ENCODE results near the gene HOXA5. TPM values are rescaled to one million over a fixed set of nuclear protein-coding genes. Genes with fewer than 3 reads are reported as not detected.

Gene HOXA5
- total RNA-seq, 1 experiment from 2014 or later = 6.7 TPM

DNA sequence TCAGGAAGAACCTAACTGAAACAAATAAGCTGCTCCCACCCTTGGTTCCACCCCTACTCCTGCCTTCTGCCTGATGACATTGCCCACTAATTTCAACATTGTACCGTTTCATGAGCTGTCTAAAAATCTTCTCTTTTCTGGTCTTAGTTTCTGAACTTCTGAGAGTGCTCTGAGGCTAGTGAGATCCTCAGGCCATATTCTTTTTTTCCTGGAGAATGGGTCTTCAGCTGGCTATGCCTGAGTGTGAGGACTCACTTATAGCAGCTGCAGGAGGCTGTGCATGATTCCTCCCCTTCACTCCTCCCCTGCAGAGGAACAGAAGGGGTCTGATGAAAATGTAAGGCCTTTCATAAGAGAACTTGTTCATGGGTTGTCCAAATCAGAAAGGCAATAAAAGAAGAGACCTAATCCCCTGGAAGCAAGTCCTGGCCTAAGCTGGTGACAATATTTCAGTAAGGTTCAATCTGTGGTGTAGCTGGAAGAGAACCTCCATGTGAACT lies 24.0 kb downstream of the HOXA5 start:
- ATAC-seq (no peak), DNase-seq (ENCODE audit: low read depth, low spot score) (no peak)
- peak overlapping the region; percentile 24; the same call in 1 of the 2 replicates for H3K4me2 ChIP-seq (ENCODE audit: low read length)
- no peak overlapping the region for H3K4me3 ChIP-seq (replicated peaks in 1 of 2; ENCODE audit: low read depth in 1 of 2, low read length in 2 of 2)
- H2AFZ ChIP-seq (ENCODE audit: low read depth, low read length, poor library complexity, severe bottlenecking) = no peak overlapping the region
- TF ChIP-seq ELF1 (IDR thresholded peaks at IDR 0.05; ENCODE audit: borderline replicate concordance, low read depth) = no peak
- TF ChIP-seq POLR2A (IDR thresholded peaks at IDR 0.05; ENCODE audit: borderline replicate concordance, extremely low read depth, insufficient read depth, insufficient read length) = no peak
- no peak for TF ChIP-seq SRF (IDR thresholded peaks at IDR 0.05; ENCODE audit: low read depth)
- TF ChIP-seq TCF7L2 (IDR thresholded peaks at IDR 0.05; ENCODE audit: borderline replicate concordance, extremely low read depth, insufficient read depth, insufficient read length) = no peak
- TF ChIP-seq EZH2phosphoT487 (IDR thresholded peaks at IDR 0.05; ENCODE audit: borderline replicate concordance) = no peak
- TF ChIP-seq, protein P1, sequence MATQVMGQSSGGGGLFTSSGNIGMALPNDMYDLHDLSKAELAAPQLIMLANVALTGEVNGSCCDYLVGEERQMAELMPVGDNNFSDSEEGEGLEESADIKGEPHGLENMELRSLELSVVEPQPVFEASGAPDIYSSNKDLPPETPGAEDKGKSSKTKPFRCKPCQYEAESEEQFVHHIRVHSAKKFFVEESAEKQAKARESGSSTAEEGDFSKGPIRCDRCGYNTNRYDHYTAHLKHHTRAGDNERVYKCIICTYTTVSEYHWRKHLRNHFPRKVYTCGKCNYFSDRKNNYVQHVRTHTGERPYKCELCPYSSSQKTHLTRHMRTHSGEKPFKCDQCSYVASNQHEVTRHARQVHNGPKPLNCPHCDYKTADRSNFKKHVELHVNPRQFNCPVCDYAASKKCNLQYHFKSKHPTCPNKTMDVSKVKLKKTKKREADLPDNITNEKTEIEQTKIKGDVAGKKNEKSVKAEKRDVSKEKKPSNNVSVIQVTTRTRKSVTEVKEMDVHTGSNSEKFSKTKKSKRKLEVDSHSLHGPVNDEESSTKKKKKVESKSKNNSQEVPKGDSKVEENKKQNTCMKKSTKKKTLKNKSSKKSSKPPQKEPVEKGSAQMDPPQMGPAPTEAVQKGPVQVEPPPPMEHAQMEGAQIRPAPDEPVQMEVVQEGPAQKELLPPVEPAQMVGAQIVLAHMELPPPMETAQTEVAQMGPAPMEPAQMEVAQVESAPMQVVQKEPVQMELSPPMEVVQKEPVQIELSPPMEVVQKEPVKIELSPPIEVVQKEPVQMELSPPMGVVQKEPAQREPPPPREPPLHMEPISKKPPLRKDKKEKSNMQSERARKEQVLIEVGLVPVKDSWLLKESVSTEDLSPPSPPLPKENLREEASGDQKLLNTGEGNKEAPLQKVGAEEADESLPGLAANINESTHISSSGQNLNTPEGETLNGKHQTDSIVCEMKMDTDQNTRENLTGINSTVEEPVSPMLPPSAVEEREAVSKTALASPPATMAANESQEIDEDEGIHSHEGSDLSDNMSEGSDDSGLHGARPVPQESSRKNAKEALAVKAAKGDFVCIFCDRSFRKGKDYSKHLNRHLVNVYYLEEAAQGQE (IDR thresholded peaks at IDR 0.05; ENCODE audit: low read depth) = no peak
- no peak for TF ChIP-seq SIN3A (IDR thresholded peaks at IDR 0.05; ENCODE audit: low read depth)
- no peak for TF ChIP-seq EGR1 (IDR thresholded peaks at IDR 0.05; ENCODE audit: low read depth)
- no peak for TF ChIP-seq CEBPB (IDR thresholded peaks at IDR 0.05; ENCODE audit: low read depth)
- TF ChIP-seq YY1 (IDR thresholded peaks at IDR 0.05; ENCODE audit: extremely low read depth, insufficient replicate concordance, low read depth, low read length) = no peak
- TF ChIP-seq, protein P2, sequence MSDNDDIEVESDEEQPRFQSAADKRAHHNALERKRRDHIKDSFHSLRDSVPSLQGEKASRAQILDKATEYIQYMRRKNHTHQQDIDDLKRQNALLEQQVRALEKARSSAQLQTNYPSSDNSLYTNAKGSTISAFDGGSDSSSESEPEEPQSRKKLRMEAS (IDR thresholded peaks at IDR 0.05) = no peak
- TF ChIP-seq, protein P3, sequence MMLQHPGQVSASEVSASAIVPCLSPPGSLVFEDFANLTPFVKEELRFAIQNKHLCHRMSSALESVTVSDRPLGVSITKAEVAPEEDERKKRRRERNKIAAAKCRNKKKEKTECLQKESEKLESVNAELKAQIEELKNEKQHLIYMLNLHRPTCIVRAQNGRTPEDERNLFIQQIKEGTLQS (IDR thresholded peaks at IDR 0.05) = no peak
- TF ChIP-seq, protein P4, sequence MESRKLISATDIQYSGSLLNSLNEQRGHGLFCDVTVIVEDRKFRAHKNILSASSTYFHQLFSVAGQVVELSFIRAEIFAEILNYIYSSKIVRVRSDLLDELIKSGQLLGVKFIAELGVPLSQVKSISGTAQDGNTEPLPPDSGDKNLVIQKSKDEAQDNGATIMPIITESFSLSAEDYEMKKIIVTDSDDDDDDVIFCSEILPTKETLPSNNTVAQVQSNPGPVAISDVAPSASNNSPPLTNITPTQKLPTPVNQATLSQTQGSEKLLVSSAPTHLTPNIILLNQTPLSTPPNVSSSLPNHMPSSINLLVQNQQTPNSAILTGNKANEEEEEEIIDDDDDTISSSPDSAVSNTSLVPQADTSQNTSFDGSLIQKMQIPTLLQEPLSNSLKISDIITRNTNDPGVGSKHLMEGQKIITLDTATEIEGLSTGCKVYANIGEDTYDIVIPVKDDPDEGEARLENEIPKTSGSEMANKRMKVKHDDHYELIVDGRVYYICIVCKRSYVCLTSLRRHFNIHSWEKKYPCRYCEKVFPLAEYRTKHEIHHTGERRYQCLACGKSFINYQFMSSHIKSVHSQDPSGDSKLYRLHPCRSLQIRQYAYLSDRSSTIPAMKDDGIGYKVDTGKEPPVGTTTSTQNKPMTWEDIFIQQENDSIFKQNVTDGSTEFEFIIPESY (IDR thresholded peaks at IDR 0.05; ENCODE audit: extremely low read depth, insufficient replicate concordance, low read length) = no peak
- TF ChIP-seq, protein P5, sequence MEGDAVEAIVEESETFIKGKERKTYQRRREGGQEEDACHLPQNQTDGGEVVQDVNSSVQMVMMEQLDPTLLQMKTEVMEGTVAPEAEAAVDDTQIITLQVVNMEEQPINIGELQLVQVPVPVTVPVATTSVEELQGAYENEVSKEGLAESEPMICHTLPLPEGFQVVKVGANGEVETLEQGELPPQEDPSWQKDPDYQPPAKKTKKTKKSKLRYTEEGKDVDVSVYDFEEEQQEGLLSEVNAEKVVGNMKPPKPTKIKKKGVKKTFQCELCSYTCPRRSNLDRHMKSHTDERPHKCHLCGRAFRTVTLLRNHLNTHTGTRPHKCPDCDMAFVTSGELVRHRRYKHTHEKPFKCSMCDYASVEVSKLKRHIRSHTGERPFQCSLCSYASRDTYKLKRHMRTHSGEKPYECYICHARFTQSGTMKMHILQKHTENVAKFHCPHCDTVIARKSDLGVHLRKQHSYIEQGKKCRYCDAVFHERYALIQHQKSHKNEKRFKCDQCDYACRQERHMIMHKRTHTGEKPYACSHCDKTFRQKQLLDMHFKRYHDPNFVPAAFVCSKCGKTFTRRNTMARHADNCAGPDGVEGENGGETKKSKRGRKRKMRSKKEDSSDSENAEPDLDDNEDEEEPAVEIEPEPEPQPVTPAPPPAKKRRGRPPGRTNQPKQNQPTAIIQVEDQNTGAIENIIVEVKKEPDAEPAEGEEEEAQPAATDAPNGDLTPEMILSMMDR (IDR thresholded peaks at IDR 0.05 in 2 of 3, conservative IDR thresholded peaks at IDR 0.05 in 1 of 3; ENCODE audit: borderline replicate concordance in 1 of 3, insufficient read depth in 1 of 3, low read depth in 2 of 3, low read length in 2 of 3) = no peak
- no peak for TF ChIP-seq SP1 (IDR thresholded peaks at IDR 0.05; ENCODE audit: low read depth)
- TF ChIP-seq EZH2 (IDR thresholded peaks at IDR 0.05) = no peak
- RAD21 ChIA-PET (ENCODE audit: low non-redundant PET in 1 of 2, low total read pairs in 2 of 2, uncharacterized antibody in 2 of 2, unreplicated experiment in 2 of 2) = no interaction called here
- H3K79me2 ChIP-seq (ENCODE audit: insufficient read depth, low read length) = no peaks in the 10 kb centered on the region
- H3K27ac ChIP-seq (ENCODE audit: low read depth, low read length) = no peak overlapping the region
- H3K9ac ChIP-seq (ENCODE audit: low read length) = no peak overlapping the region
- POLR2A ChIA-PET = interaction anchor here (1.2 kb wide), 1 partner anchor 9 kb away, joined by 3 read pairs; no protein-coding TSS in a partner anchor
- CTCF ChIA-PET = interaction anchor here (0.8 kb wide), 1 partner anchor 266 kb away, joined by 4 read pairs; no protein-coding TSS in a partner anchor
- H3K27me3 ChIP-seq (ENCODE audit: insufficient read depth, low read length) = peaks cover 16% of the 10 kb centered on the region; the same call in 1 of the 2 replicates
- no peaks in the 10 kb centered on the region for H3K36me3 ChIP-seq (ENCODE audit: control insufficient read depth in 1 of 2, insufficient read depth in 2 of 2, low read length in 2 of 2)
- H3K9me3 ChIP-seq (ENCODE audit: control insufficient read depth in 1 of 2, insufficient read depth in 1 of 2, low read depth in 1 of 2, low read length in 2 of 2) = no peaks in the 10 kb centered on the region
- no TSS peak for BruUV-seq (replicated peaks)
- no peaks in the 10 kb centered on the region for H4K20me1 ChIP-seq (ENCODE audit: insufficient read depth)
- H3K9me2 ChIP-seq (ENCODE audit: insufficient read depth) = no peaks in the 10 kb centered on the region
- H3K4me1 ChIP-seq (ENCODE audit: control insufficient read depth in 1 of 2, insufficient read depth in 2 of 2, low read length in 2 of 2) = peaks cover 50 to 81% of the 10 kb centered on the region in 2 experiments
- intact Hi-C loops (cut with micrococcal nuclease) = no loop called here
